Endothelial cell of umbilical vein (primary cell): Measurements from ENCODE around the gene TTC39A. TPM values are rescaled to one million over a fixed set of nuclear protein-coding genes. Genes with fewer than 3 reads are reported as not detected.

Source experiments
- BruUV-seq: library from RNA; stranded (reverse); fragments of 400-500 nt; replicated peaks from 2 replicates; lab custom pipeline; 2021; lab: Mats Ljungman, UMichigan
- CTCF ChIA-PET: fragments of 300-600, 350-600 bp; sonication (Branson Sonifier 250); formaldehyde crosslinking; loops from one replicate; lab custom pipeline; 2021; ENCODE audit warnings: antibody characterized with exemption, inconsistent platforms; lab: Charles Lee
- POLR2A ChIA-PET: fragments of 300-600, 350-600 bp; sonication (Branson Sonifier 250); formaldehyde crosslinking; loops from one replicate; lab custom pipeline; 2021; ENCODE audit warnings: antibody characterized with exemption, inconsistent platforms; lab: Charles Lee
- DNase-seq: peaks from one replicate; pipeline ENCODE4 v3.0.0-alpha.2; 2011; ENCODE audit warnings: low read depth, low spot score
- FAIRE-seq: peaks from 2 replicates; lab custom pipeline; 2011; peaks lifted over from hg19 to GRCh38; lab: Jason Lieb, UNC
- H2AFZ ChIP-seq: 2 replicates; pipeline ENCODE4 v1.6.0; 2012; ENCODE audit warnings: low read depth, low read length, control low read depth, inconsistent platforms
- H3K27ac ChIP-seq: 2 replicates; pipeline ENCODE4 v1.5.1; 2011; ENCODE audit warnings: low read depth, mild to moderate bottlenecking, control low read depth, low read length, moderate library complexity; ENCODE audit not compliant: insufficient read depth
- H3K27me3 ChIP-seq, 2 experiments: 2 replicates each; pipeline versions ENCODE4 v1.6.0 to v1.6.1; 2011; ENCODE audit warnings: low read length in 2 of 2, mixed read lengths in 1 of 2; ENCODE audit not compliant: control insufficient read depth in 2 of 2, insufficient read depth in 2 of 2
- H3K36me3 ChIP-seq, 2 experiments: 2 replicates in 1 of 2; 3 replicates in 1 of 2; pipeline ENCODE4 v1.5.1; 2011; ENCODE audit warnings: low read length in 2 of 2, mild to moderate bottlenecking in 1 of 2, moderate library complexity in 1 of 2; ENCODE audit not compliant: control insufficient read depth in 2 of 2, insufficient read depth in 2 of 2; ENCODE audit errors: extremely low read depth in 1 of 2
- H3K4me1 ChIP-seq: 3 replicates; pipeline ENCODE4 v1.5.1; 2011; ENCODE audit warnings: mild to moderate bottlenecking, low read length; ENCODE audit not compliant: control insufficient read depth, insufficient read depth; ENCODE audit errors: extremely low read depth
- H3K4me2 ChIP-seq: 2 replicates; pipeline ENCODE4 v1.6.1; 2011; ENCODE audit warnings: low read length, control low read depth, mixed read lengths; ENCODE audit not compliant: insufficient read depth
- H3K4me3 ChIP-seq, 3 experiments: fragments of 200-600 bp in 1 of 3; sonication (generic), shearing (Covaris generic) in 1 of 3; replicated peaks in 1 of 3; 2 replicates each; pipeline ENCODE4 v1.5.1; 2011 to 2016; ENCODE audit warnings: control low read depth in 3 of 3, low read length in 3 of 3, mild to moderate bottlenecking in 2 of 3, inconsistent platforms in 1 of 3, low read depth in 1 of 3, moderate library complexity in 1 of 3; ENCODE audit not compliant: insufficient read depth in 1 of 3
- H3K79me2 ChIP-seq: 2 replicates; pipeline ENCODE4 v1.6.0; 2012; ENCODE audit warnings: low read length, inconsistent platforms; ENCODE audit not compliant: control insufficient read depth, insufficient read depth
- H3K9ac ChIP-seq: replicated peaks from 2 replicates; pipeline ENCODE3; 2011; ENCODE audit warnings: low read length, control low read depth; ENCODE audit not compliant: insufficient read depth; ENCODE audit errors: extremely low read depth
- H3K9me1 ChIP-seq: replicated peaks from 3 replicates; pipeline ENCODE4 v1.6.0; 2011; ENCODE audit warnings: mild to moderate bottlenecking, low read length; ENCODE audit not compliant: control insufficient read depth, insufficient read depth; ENCODE audit errors: extremely low read depth
- H3K9me3 ChIP-seq: replicated peaks from 2 replicates; pipeline ENCODE4 v1.5.1; 2012; ENCODE audit warnings: low read length, inconsistent platforms; ENCODE audit not compliant: control insufficient read depth, insufficient read depth
- H4K20me1 ChIP-seq: replicated peaks from 2 replicates; pipeline ENCODE3; 2011; ENCODE audit warnings: mild to moderate bottlenecking, low read length; ENCODE audit not compliant: control insufficient read depth, insufficient read depth; ENCODE audit errors: extremely low read depth
- EZH2 ChIP-seq: IDR thresholded peaks from 2 replicates; pipeline ENCODE4 v1.6.1; 2012; ENCODE audit warnings: borderline replicate concordance, low read depth, mild to moderate bottlenecking, moderate library complexity, low read length, inconsistent platforms; ENCODE audit not compliant: severe bottlenecking
- FOS ChIP-seq: IDR thresholded peaks from 2 replicates; pipeline ENCODE4 v1.6.1; 2011; ENCODE audit warnings: mild to moderate bottlenecking, low read length, moderate library complexity, borderline replicate concordance; ENCODE audit not compliant: insufficient read depth
- GATA2 ChIP-seq: IDR thresholded peaks from 2 replicates; pipeline ENCODE4 v1.7.0; 2011; ENCODE audit warnings: low read depth, mild to moderate bottlenecking, moderate library complexity, mixed read lengths, low read length; ENCODE audit not compliant: insufficient read length, insufficient read depth
- JUN ChIP-seq: IDR thresholded peaks from 2 replicates; pipeline ENCODE4 v1.6.1; 2011; ENCODE audit warnings: borderline replicate concordance, low read depth; ENCODE audit not compliant: insufficient read length, insufficient read depth
- MYC ChIP-seq: IDR thresholded peaks from one replicate; pipeline ENCODE4 v1.6.1; 2011; ENCODE audit warnings: mild to moderate bottlenecking, low read depth, low read length
- POLR2A ChIP-seq: IDR thresholded peaks from 2 replicates; pipeline ENCODE4 v1.6.1; 2012; ENCODE audit warnings: low read depth, mild to moderate bottlenecking, control low read depth, low read length
- POLR2AphosphoS5 ChIP-seq: IDR thresholded peaks from 2 replicates; pipeline ENCODE4 v1.6.1; 2012; ENCODE audit warnings: low read depth, mild to moderate bottlenecking, control low read depth, low read length, moderate library complexity; ENCODE audit not compliant: insufficient read depth
- dilution Hi-C: fragments of 300-500 bp; cut with MboI; formaldehyde crosslinking; loops from one replicate; pipeline ENCODE4 v1.15.0; 2019; ENCODE audit warnings: low sequenced_read_pairs; ENCODE audit not compliant: extremely low pct_ligation_motif_present
- intact Hi-C: fragments of 100-400 bp; cut with micrococcal nuclease; formaldehyde crosslinking; loops from one replicate; pipeline ENCODE4 v1.10.0; 2022
- polyA plus RNA-seq, 4 experiments: library from polyadenylated mRNA; depleted of rRNA in 3 of 4; stranded (reverse) in 3 of 4; unstranded in 1 of 4; fragments of >200 nt; gene quantifications; 2 replicates each; pipeline versions ENCODE4 v1.2.1 to v1.2.3, GENCODE V29; 2011 to 2012; ENCODE audit warnings: missing spikeins in 1 of 4
- total RNA-seq: library from RNA; stranded (reverse); gene quantifications from 2 replicates; pipeline ENCODE4 v1.2.3, GENCODE V29; 2021
- TF ChIP-seq, protein P1 (sequence below), 2 donors: IDR thresholded peaks; 1 replicate in 1 of 2; 2 replicates in 1 of 2; pipeline ENCODE4 v1.5.1; 2011; ENCODE audit warnings: low read length in 2 of 2, mild to moderate bottlenecking in 2 of 2, moderate library complexity in 2 of 2, control low read depth in 1 of 2, inconsistent platforms in 1 of 2, low read depth in 1 of 2; ENCODE audit not compliant: insufficient read depth in 1 of 2; ENCODE audit errors: extremely low read depth in 1 of 2
- TF ChIP-seq, protein P2 (sequence below): IDR thresholded peaks from 2 replicates; pipeline ENCODE4 v1.6.1; 2011; ENCODE audit not compliant: insufficient read depth, insufficient read length

Gene TTC39A
- total and polyA plus RNA-seq, 2 donors (not counting 3 experiments of a cell fraction or from before 2014, with no cell fraction given) = 1.1 to 1.7 TPM

DNA sequence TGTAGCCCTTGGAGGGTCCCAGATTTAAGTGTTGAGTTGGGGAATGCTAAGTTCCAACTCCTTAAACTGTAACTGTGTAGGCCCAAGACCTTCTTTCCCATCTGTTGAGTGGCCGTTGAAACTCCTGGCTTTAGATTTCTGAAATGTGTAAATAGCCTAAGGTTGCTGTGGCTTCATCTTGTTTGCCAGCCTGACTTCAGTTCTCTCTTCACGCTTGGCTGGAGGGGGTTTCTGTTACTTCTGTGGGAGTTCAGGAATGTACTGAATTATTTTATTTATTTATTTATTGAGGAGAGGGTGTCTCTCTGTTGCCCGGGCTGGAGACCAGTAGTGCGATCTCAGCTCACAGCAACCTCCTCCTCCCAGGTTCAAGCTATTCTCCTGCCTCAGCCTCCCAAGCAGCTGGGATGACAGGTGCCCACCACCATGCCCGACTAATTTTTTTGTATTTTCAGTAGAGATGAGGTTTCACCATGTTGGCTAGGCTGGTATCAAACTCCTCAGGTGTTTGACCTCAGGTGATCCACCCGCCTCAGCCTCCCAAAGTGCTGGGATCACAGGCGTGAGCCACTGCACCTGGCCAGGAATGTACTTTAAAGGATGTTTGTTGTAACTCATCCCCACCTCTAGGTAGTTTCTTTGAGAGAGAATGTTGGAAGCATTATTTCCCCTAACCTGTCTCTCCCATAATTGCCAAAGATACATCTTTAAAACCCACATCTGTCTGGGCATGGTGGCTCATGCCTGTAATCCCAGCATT is 5.9 kb downstream of the TTC39A start:
- TF ChIP-seq EZH2 (no peak), POLR2A (no peak), GATA2 (no peak), MYC (no peak), JUN (no peak), POLR2AphosphoS5 (no peak), FOS (no peak)
- TF ChIP-seq, protein P1, sequence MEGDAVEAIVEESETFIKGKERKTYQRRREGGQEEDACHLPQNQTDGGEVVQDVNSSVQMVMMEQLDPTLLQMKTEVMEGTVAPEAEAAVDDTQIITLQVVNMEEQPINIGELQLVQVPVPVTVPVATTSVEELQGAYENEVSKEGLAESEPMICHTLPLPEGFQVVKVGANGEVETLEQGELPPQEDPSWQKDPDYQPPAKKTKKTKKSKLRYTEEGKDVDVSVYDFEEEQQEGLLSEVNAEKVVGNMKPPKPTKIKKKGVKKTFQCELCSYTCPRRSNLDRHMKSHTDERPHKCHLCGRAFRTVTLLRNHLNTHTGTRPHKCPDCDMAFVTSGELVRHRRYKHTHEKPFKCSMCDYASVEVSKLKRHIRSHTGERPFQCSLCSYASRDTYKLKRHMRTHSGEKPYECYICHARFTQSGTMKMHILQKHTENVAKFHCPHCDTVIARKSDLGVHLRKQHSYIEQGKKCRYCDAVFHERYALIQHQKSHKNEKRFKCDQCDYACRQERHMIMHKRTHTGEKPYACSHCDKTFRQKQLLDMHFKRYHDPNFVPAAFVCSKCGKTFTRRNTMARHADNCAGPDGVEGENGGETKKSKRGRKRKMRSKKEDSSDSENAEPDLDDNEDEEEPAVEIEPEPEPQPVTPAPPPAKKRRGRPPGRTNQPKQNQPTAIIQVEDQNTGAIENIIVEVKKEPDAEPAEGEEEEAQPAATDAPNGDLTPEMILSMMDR (IDR thresholded peaks at IDR 0.05; ENCODE audit: extremely low read depth in 1 of 2, insufficient read depth in 1 of 2, low read depth in 1 of 2, low read length in 2 of 2) = no peak
- TF ChIP-seq, protein P2, sequence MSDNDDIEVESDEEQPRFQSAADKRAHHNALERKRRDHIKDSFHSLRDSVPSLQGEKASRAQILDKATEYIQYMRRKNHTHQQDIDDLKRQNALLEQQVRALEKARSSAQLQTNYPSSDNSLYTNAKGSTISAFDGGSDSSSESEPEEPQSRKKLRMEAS = no peak
- CTCF ChIA-PET = no interaction called here
- dilution Hi-C loops = no loop called here
- Histone ChIP-seq H3K27ac (no peak overlapping the region), H3K27me3 (no peaks in the 10 kb centered on the region), H3K9me1 (no peaks in the 10 kb centered on the region), H3K79me2 (no peaks in the 10 kb centered on the region), H2AFZ (no peak overlapping the region), H3K4me2 (no peak overlapping the region), H3K9me3 (no peaks in the 10 kb centered on the region), H3K36me3 (no peaks in the 10 kb centered on the region), H3K9ac (no peak overlapping the region), H4K20me1 (no peaks in the 10 kb centered on the region), H3K4me1 (no peaks in the 10 kb centered on the region), H3K4me3 (no peak overlapping the region)
- DNase-seq = no peak
- no peak for FAIRE-seq
- no TSS peak for BruUV-seq
- intact Hi-C loops = no loop called here
- POLR2A ChIA-PET = no interaction called here
